Endometrial microvascular endothelial cells (primary cell): ENCODE data around the gene FAM53B. TPM values are rescaled to one million over a fixed set of nuclear protein-coding genes. Genes with fewer than 3 reads are reported as not detected.

Experiments
- in situ Hi-C: cut with HindIII; loops from 2 replicates; pipeline ENCODE4 v1.10.0; 2017; ENCODE audit warnings: low sequenced_read_pairs, low pct_unique_long_range_greater_than_20kb; ENCODE audit errors: inconsistent ontology term
- total RNA-seq: library from RNA; depleted of rRNA; stranded (reverse); fragments of >200 nt; gene quantifications from one replicate; pipeline ENCODE4 v1.2.3, GENCODE V29; 2015; ENCODE audit errors: inconsistent ontology term

FAM53B gene
- total RNA-seq, 1 donor from 2014 or later = 12.3 TPM

DNA sequence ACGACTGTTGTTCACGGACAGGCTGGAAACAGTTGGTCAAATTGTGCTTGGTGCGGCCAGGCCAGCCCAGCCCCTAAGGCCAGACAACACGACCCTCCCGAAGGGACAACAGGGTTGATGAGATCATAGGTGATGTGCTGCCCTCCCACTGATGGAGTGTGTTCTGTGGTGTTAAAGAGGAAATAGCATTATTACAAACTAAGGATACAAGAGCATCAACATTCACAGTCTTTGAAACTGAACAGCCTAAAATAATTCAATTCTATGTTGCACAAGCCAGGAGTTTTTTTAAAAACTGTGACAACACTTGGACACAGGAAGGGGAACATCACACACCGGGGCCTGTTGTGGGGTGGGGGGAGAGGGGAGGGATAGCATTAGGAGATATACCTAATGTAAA lies 87.6 kb downstream of the FAM53B start:
- in situ Hi-C loops = no loop called here

DNA sequence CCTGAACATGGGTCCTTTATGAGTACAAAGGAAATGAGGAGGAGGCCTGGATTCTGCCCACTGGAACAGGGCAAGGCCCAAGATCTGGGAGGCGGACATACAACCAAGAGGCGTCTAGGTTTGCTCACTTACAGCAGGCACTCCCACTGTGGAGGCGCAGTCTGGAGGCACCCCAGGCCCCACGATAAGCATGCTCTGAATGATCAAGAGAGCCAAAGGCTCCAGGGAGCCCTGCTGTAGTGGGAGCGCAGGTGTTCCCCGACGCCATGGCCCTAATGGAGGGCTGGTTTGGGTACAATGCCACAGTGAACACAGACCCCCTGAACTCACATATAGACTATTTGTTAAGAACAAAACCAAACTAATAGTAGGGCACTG lies 88.1 kb downstream of the FAM53B start:
- in situ Hi-C loops = no loop called here

DNA sequence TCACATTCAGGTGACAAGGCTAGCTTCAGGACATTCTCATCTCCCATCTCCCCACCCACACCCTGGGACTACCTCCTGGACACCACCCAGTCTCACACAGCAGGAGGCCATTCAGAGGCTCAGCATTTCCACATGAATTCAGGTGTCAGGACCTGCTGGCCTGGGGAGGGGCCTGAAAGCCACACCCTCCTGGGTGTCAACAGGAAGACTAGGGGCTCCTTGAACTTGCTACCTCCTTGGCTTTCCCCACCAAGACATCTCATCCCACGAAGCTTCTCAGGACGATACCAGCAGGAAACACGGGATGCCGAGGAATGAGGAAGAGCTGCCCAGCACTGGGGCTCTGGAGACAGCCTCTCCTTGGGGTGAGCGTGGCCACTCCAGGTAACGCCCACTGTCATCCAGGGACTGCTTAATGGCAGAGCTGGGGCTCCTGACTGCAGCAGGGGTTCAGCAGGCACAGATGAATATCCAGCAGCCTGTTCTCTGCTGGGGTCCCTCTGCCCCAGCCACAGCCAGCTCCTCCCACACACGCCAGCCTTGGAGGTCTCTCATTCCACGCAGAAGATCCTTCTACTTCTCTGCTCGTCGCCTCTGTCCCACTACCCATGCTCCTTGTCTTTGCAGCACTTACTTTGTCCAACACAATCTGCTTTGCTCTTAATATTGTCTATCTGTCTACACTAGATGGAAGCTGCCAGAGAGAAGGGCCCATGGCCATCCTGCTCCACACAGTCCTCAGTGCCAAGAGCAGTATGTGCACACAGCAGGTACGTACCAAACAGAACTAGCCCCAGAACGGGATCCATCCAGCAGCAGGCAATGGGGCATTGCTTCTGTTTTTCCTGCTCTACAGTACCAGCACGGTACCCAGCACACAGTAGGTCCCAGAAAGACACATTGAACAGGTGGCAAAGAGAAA lies 88.7 kb downstream of the FAM53B start:
- in situ Hi-C loops = no loop called here

DNA sequence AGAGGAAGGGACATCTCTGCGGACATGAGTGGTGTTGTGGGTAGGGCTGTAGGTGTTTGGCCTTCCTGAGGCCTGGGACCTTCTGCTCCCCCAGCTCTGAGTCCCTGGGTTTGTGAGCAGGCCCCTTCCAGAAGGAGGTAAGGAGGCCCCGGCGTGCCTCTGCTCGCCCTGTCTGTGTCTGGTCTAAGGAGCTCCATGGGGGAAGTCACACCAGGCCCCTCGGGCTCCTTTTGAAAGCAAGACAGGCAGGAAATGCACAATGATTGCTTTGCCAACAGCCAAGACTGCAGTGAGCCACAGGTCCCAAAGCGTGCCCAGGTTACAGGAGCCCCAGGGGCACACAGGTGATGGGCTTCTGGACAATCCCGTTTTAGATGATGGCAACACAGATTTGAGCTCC lies 89.5 kb downstream of the FAM53B start:
- in situ Hi-C loops = no loop called here

DNA sequence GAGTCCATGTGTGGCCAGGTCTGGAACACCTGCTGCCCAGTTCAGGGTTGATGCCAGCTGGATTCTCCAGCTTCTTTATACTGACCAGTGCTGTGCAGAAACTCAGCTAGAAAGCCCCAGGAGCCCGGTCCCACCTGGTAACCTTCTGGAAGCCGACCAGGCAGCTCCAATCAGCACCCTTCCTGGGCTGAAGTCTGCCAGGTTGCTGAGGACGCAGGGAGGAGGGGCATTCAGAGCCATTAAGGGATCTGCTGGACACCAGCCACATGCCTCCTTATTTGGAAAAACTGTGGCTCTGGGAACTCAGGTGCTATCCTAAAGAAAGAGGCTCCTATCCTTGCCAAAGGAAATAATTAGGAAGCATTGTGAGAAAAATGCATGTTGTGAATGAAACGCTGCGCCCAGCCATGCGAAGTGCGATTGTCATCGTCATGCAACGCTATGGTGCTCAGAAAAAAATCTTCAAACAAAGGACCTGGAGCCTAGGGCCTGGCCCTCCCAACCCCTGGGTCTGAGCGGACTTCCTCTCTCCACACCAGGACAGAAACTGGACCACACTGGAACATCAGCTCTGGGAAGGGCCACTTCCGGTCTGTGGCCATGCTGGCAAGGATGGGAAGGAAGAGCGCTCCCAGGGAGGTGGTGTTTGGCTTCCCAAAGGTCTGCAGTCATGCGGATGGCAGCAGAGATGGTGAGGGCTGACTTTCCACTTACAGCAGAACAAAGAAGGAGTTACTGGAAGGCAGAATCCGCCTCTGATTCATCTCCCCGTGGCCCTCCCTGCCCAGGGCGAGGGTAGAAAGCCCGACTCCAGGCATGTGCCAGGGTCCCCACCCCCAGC lies 90.1 kb downstream of the FAM53B start:
- in situ Hi-C loops = no loop called here

DNA sequence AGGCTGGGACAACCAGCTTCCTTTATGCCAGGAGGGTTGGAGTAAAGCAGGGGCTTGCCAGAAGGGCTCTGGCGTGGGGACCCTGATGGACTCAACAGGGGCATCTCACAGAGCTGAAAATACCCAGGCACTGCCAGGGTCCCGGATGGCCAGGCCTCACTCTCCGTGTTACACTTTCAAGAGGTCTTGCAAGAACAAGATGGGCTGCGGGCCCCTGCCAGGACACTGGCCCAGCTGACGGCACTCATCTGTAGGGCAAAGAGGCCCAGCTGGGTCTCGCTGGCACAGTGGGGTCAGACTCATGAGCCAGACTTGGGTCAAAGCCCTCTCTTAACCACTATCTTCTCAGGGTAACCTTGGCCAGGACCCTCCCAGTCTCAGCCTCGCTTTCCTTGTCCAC lies 90.9 kb downstream of the FAM53B start:
- in situ Hi-C loops = no loop called here

DNA sequence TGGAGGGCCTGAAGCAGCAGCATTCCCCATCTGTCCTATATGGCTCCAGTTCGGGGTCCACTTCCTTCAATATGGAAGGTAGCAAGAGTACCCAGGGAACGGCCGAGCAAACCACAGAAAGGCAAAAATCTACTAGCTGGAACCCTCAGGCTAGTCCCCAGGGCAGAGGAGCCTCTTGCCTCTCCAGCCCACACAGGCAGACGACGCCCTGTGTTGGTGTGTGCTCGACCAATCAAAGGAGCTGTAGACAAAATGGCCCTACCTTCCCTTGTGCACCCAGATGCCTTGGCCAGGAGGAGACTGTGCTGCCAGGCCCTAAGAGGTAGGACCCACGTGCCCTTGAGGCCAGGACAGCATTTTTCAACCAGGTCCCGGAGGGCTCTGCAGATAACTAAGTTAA lies 91.5 kb downstream of the FAM53B start:
- in situ Hi-C loops = no loop called here

DNA sequence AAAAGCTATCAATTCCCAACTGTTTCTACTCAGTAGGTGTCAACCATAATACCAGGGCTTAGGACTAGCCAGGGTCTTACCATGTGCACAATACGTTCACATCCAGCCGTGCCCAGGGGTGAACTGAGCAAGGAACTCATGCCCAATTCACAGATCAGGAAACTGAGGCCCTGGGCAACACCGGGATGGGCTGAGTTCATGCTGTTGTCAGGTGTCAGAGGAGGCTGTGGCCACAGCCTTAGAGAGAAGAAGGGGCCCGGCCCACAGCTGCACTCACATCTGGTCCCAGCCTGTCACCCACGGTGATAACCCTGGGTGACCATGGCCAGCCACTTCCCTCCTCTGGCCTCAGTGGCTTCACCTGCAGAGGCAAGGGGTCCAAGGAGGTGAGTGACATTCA lies 92.0 kb downstream of the FAM53B start:
- in situ Hi-C loops = no loop called here

DNA sequence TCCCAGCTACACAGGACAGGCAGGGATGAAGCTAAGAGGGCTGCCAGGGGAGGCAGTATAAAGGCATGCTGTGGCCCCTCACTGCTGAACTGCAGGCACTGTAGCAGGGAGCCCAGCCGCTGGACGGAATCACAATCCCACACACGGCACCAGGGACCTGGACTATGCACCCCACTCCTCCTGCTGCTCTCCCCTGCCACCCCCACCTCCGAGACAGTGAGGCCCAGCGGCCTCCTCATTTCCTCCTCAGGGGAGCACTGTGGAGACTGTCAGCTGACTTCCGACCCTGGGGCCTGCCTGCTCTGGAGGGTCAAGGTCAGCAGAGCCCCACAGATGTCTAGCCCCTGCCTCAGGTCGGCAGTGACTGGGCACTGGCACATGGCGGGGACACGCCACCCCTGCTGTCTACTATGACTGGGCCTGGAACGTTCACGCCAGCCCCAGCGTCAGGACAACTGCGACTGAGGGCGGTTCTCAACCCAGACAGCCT lies 92.7 kb downstream of the FAM53B start:
- in situ Hi-C loops = no loop called here

DNA sequence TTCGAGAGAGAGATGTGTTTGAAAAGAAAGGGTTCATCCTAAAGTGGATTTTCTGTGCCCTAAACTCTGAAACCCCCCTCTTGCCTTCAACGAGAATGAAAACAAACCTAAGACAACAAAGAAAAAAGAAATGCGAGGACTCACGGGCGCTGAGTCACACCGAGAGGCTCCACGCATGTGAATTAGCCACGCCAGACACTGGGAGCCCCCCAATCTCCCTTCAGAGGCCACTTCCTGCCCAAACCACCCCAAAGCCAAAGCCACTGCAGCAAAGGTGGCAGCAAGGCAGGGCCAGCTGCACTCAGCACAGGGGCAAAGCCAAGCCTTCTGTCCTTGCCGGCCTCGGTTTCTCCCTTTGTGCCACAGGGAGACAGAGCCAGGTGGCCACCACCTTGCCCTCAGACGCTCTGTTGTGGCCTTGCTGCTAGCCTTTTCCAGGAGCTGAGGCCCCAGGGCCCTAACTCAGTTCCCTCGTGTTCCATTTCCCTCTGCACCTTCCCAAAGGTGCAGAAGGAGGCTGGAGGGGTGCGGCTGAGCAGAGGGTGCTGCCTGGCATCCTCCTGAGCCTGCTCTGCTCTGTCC lies 93.3 kb downstream of the FAM53B start:
- in situ Hi-C loops = no loop called here

DNA sequence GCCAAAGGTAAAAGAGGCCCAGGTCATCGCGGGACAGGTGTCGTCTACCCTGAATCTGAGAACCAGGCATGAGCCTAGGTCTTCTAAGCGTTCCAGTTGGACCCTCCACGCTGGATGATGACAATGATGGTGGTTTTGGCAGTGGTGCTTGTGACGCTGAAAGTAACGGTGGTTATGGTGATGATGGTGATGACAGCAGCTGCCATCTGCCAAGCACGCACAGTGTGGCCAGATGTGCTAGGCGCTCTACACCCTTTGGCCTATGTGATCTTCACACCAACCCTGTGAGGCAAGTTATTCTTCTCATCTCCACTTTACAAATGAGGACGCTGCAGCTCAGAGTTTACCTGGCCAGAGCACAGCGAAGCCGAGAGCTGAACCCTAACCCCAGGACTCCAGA lies 93.9 kb downstream of the FAM53B start:
- in situ Hi-C loops = no loop called here

DNA sequence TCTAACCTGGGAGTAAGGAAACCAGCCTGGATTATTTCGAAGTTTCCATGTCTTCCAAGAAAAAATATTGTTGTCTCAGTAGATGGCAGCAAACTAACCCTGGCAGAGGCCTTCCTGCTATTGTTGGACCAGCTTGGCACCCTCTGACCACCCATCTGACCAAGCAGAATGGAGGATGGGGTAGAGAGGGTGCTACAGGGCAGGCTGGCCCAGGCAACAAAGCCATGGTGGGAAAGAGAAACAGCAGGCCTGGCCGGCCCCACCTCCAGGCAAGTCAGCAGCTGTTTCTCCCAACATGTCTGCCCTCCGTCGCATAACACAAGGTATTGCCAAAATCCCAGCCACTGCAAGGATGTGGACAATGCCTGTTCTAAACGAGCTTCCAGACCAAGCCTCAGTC lies 95.0 kb downstream of the FAM53B start:
- in situ Hi-C loops = no loop called here

DNA sequence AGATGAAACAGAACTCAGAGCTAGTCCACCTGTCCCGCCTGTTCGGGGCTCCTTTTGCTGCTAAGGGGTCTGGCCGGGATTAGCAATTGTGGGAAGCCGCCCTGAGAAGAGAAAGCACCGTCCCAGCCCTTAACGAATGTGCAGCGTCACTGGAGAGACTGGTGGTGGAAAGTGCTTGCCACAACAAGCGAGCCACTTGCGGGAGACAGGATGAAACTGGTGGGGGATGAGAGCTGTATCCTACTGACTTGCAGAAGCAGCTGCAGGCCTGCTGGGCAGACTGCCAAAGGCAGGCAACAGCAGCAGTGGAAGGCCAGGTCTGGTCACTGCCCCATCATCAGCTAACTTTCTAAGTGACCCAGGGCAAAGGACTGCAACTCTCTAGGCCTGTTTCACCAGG lies 95.4 kb downstream of the FAM53B start:
- in situ Hi-C loops = no loop called here

DNA sequence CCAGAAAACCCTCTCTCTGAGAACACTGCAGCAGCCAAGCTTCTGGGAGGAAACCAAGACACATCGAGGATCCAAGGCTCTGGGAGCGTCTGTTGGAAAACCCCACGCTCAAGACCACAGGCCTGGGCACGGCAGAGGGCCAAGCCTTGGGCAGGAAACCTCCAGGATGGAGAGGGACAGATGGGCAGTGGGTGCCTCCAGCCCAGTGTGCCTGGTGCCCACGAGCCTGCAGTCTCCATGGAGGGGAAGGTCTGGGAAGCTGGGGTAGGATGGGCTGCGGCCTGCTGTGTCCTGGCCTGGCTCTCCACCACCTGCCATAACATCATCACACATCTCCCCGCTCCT lies 96.1 kb downstream of the FAM53B start:
- in situ Hi-C loops = no loop called here

DNA sequence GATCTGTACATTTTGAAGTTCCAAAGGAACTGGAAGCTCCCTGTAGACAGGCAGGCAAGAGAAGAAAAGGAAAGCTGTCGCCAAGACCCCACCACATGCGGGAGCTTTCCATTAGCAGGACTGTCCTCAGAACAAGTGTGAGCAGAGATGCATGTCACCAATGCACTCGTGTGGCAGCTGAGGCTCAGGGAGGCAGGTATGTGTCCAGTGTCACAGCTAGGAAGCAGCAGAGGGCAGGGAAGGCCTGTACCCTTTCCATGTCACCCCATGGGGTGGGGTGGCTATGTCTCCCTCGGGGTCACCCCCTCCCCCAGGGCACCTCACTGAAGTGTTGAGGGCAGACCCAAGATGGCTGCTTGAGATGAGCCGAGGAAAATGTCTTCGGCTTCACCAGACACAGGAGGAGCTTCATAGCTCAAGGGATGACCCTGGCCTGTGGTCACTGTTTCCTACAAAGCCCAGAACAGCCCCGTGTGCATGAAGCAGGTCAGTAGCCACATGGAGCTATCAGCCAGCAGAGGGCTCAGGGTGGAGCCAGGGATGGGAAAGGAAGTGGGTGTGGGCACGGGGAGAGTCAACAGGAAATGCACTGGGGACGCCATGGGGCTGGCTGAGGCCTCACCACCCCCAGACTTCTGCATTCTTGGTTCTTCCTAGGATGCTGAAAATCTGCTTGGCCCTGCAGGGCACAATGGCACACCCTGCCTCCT lies 96.6 kb downstream of the FAM53B start:
- in situ Hi-C loops = no loop called here

DNA sequence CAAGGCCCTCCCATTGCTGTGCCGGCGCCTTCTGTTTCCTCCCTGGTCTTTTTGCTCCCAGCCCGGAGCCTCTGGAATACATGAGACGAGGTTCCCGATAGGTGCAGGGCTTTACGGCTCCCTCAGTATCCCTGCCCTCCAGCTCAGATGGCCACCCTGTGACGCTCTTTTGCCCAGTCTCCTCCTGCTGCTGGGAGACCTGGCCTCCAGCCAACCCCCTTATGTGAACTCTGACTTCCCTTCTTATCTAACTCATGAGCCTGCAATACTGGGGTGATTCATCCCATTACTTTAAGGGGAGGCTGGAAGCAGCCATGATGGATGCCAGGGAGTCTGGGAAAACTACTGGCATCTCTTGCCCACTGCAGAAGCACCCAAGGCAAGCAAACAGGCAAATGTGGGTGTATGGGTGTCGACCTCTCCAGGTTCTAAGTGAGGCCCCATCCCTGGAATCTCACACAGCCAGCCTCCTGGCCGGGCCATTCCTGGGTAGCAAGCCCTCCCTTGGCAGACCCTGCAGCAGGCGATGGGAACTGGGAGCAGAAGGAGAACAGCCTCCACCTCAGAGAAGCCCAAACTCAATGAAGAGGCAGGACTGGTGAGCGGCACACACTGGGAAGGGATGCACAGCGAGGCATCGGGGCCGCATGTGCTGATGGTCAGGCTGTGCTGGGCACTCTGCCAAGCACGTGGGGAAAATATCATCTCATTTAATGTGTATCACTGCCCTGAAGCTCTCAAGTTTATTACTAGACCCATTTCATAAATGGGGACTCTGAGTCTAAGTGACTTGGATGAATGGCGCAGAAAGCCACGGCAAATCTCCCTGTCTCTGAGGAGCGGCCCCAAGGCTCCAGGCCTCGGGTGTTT lies 97.5 kb downstream of the FAM53B start:
- in situ Hi-C loops = no loop called here

DNA sequence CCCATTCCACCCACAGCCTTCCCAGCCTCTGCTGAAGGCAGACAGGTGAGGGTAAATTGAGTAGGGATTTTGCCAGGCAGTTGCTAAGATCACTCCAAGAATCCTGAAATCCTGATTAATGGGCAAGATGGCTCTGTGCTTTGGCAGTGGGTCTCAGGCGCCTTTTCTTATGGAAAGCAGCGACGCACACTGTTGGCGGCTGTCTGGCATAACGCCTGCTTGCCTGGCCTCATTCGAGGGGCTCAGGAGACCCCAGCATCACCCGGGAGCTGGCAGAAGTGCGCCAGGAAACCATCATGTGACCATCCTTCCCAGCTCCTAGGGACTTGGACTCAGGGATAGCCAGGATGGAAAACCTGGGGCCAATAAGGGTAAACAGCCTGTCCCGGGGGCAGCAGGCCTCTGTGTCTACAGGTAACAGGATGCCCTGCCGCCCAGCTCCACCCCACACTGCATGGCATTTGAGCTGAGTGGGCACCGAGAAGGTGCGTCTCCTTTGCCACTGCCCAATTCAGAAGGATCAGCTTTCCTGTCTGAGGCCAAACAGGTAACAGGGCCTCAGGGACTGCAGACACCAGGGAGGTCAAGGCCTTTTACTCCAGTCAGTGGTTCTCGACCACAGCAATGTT lies 98.6 kb downstream of the FAM53B start:
- in situ Hi-C loops = no loop called here
